ENCODE measurements around the gene TBX1. TPM values are rescaled to one million over a fixed set of nuclear protein-coding genes. Genes with fewer than 3 reads are reported as not detected.

Gene TBX1
- total and polyA plus RNA-seq, 10 of the 15 experiments (the other 5 are each of a cell fraction or from before 2014, with no cell fraction given) = not detected

GRCh38 chr22:19733755-19734154 lies 26.8 kb upstream of the TBX1 start (continued):
- TF ChIP-seq CEBPZ (IDR thresholded peaks at IDR 0.05; ENCODE audit: low read depth, low read length) = no peak
- no peak for TF ChIP-seq KAT2A (conservative IDR thresholded peaks at IDR 0.05; ENCODE audit: control insufficient read depth, low read depth, low read length)
- no peak for TF ChIP-seq JUNB (IDR thresholded peaks at IDR 0.05)
- no peak for TF ChIP-seq ATF3 (IDR thresholded peaks at IDR 0.05; ENCODE audit: borderline replicate concordance, extremely low read depth, low read depth, low read length)
- TF ChIP-seq POLR2AphosphoS5 (IDR thresholded peaks at IDR 0.05; ENCODE audit: low read length) = no peak
- TF ChIP-seq POU2F2 (IDR thresholded peaks at IDR 0.05; ENCODE audit: borderline replicate concordance, low read depth, low read length) = no peak
- no peak for TF ChIP-seq CBX3 (IDR thresholded peaks at IDR 0.05; ENCODE audit: borderline replicate concordance, low read depth)
- TF ChIP-seq SUPT20H (IDR thresholded peaks at IDR 0.05; ENCODE audit: borderline replicate concordance, control insufficient read depth, low read depth, low read length) = no peak

GRCh38 chr22:19734163-19734562 lies 26.4 kb upstream of the TBX1 start:
- no peaks in the 10 kb centered on the region for H3K27me3 ChIP-seq (replicated peaks in 1 of 2; ENCODE audit: control insufficient read depth in 2 of 2, insufficient read depth in 2 of 2, low read length in 1 of 2)
- H3K9me3 ChIP-seq (replicated peaks; ENCODE audit: control insufficient read depth, insufficient read depth, low read length) = no peaks in the 10 kb centered on the region
- no TSS peak for BruUV-seq (replicated peaks)
- RAD21 ChIA-PET (ENCODE audit: unreplicated experiment) = interaction anchor here (1.1 kb wide), 1 partner anchor 176 kb away, joined by 3 read pairs; no protein-coding TSS in a partner anchor
- ATAC-seq (no peak), FAIRE-seq (no peak), DNase-seq (ENCODE audit: low read depth, low spot score) (no peak)
- intact Hi-C loops (cut with micrococcal nuclease; ENCODE audit: unreplicated experiment) = no loop called here
- in situ Hi-C loops (cut with MboI) = loop anchor here (5.0 kb wide), 1 partner anchor 183 kb away; no protein-coding TSS in a partner anchor
- no peak overlapping the region for H3K4me2 ChIP-seq (ENCODE audit: control insufficient read depth, insufficient read depth)
- POLR2A ChIA-PET = no interaction called here
- no peak overlapping the region for H3K27ac ChIP-seq (ENCODE audit: control insufficient read depth, insufficient read depth)
- no peaks in the 10 kb centered on the region for H3K4me1 ChIP-seq (ENCODE audit: control insufficient read depth, insufficient read depth, low read length)
- no peak overlapping the region for H3K4me3 ChIP-seq
- CTCF ChIA-PET = no interaction called here
- H3K36me3 ChIP-seq (ENCODE audit: control insufficient read depth in 2 of 2, insufficient read depth in 2 of 2, low read length in 1 of 2) = no peaks in the 10 kb centered on the region
- H2AFZ ChIP-seq (ENCODE audit: control insufficient read depth, low read depth, low read length) = no peak overlapping the region
- SMC1A ChIA-PET (ENCODE audit: uncharacterized antibody, unreplicated experiment) = no interaction called here
- 67% methylated on average over 7 of the region's 7 CpGs for WGBS (ENCODE audit: insufficient coverage, insufficient replicate concordance, low lambda C conversion rate, missing lambda C conversion rate)
- no peaks in the 10 kb centered on the region for H3K79me2 ChIP-seq (ENCODE audit: control insufficient read depth, insufficient read depth, low read length)
- no peak overlapping the region for H3K9ac ChIP-seq (ENCODE audit: control insufficient read depth, insufficient read depth, low read length)
- no peaks in the 10 kb centered on the region; the same call in 1 of the 2 replicates for H4K20me1 ChIP-seq (ENCODE audit: control insufficient read depth, insufficient read depth)
- TF ChIP-seq PKNOX1 (IDR thresholded peaks at IDR 0.05) (no peak), IRF3 (IDR thresholded peaks at IDR 0.05) (no peak), IKZF2 (IDR thresholded peaks at IDR 0.05) (no peak), TAF1 (IDR thresholded peaks at IDR 0.05; ENCODE audit: borderline replicate concordance, low read depth, low read length) (no peak), PBX3 (IDR thresholded peaks at IDR 0.05; ENCODE audit: insufficient replicate concordance, low read depth, low read length) (no peak), FOXK2 (IDR thresholded peaks at IDR 0.05) (no peak), SRF (IDR thresholded peaks at IDR 0.05; ENCODE audit: low read depth in 2 of 2, low read length in 2 of 2) (no peak)
